OCI-LY1 (cell line): ENCODE data around the gene ZNF606.

ENCODE experiments used
- H2AFZ ChIP-seq: fragments of 200-600 bp; sonication (generic), shearing (Covaris generic); 2 replicates; pipeline ENCODE4 v1.6.0; 2014; ENCODE audit warnings: antibody characterized with exemption, mild to moderate bottlenecking, low read length
- H3F3A ChIP-seq: fragments of 200-600 bp; sonication (generic), shearing (Covaris generic); 2 replicates; pipeline ENCODE4 v1.6.0; 2014; ENCODE audit warnings: mild to moderate bottlenecking, antibody characterized with exemption, low read length, moderate library complexity; ENCODE audit not compliant: insufficient read depth
- H3K27ac ChIP-seq: fragments of 200-600 bp; sonication (generic); 2 replicates; pipeline ENCODE4 v1.5.1; 2014; ENCODE audit warnings: low read length, mixed run types, mild to moderate bottlenecking, low read depth; ENCODE audit not compliant: poor library complexity, severe bottlenecking
- H3K27me3 ChIP-seq: fragments of 200-600 bp; sonication (generic); 2 replicates; pipeline ENCODE4 v1.6.0; 2014; ENCODE audit warnings: antibody characterized with exemption, mild to moderate bottlenecking, low read length, moderate library complexity; ENCODE audit not compliant: insufficient read depth
- H3K36me3 ChIP-seq: fragments of 200-600 bp; sonication (generic); 2 replicates; pipeline ENCODE4 v1.6.1; 2014; ENCODE audit warnings: mild to moderate bottlenecking, antibody characterized with exemption, low read length, moderate library complexity, mixed read lengths; ENCODE audit not compliant: insufficient read depth
- H3K4me1 ChIP-seq: fragments of 200-600 bp; sonication (generic); 2 replicates; pipeline ENCODE4 v1.5.1; 2014; ENCODE audit warnings: mild to moderate bottlenecking, low read length, moderate library complexity; ENCODE audit not compliant: insufficient read depth, severe bottlenecking
- H3K4me2 ChIP-seq: fragments of 200-600 bp; sonication (generic), shearing (Covaris generic); 2 replicates; pipeline ENCODE4 v1.6.1; 2014; ENCODE audit warnings: low read length
- H3K4me3 ChIP-seq: fragments of 200-600 bp; sonication (generic); 2 replicates; pipeline ENCODE4 v1.5.1; 2014; ENCODE audit warnings: low read length, low read depth, mild to moderate bottlenecking, mixed read lengths; ENCODE audit not compliant: poor library complexity, severe bottlenecking
- H3K79me2 ChIP-seq: fragments of 200-600 bp; shearing (Covaris generic); 2 replicates; pipeline ENCODE4 v1.6.1; 2016; ENCODE audit warnings: mixed run types, low read length, mixed read lengths; ENCODE audit not compliant: insufficient read depth
- H3K9ac ChIP-seq: fragments of 200-600 bp; sonication (generic), shearing (Covaris generic); 2 replicates; pipeline ENCODE4 v1.6.1; 2014; ENCODE audit warnings: mild to moderate bottlenecking, low read length, mixed read lengths
- H3K9me2 ChIP-seq: fragments of 200-600 bp; sonication (generic), shearing (Covaris generic); 2 replicates; pipeline ENCODE4 v1.6.1; 2014; ENCODE audit warnings: low read depth, mild to moderate bottlenecking, low read length, mixed read lengths
- H3K9me3 ChIP-seq: fragments of 200-600 bp; shearing (Covaris generic); 2 replicates; pipeline ENCODE4 v1.6.1; 2014; ENCODE audit warnings: low read length, mixed read lengths
- H4K20me1 ChIP-seq: fragments of 200-600 bp; sonication (generic), shearing (Covaris generic); 2 replicates; pipeline ENCODE4 v1.6.0; 2016; ENCODE audit warnings: mild to moderate bottlenecking, low read length; ENCODE audit not compliant: insufficient read depth
- EZH2 ChIP-seq: fragments of 200-600 bp; sonication (generic), shearing (Covaris generic); IDR thresholded peaks from 2 replicates; pipeline ENCODE4 v1.8.0; 2017; ENCODE audit warnings: borderline replicate concordance, mixed run types, mild to moderate bottlenecking, antibody characterized with exemption, low read length, moderate library complexity, mixed read lengths
- TF ChIP-seq, protein P1 (sequence below): fragments of 200-600 bp; sonication (generic), shearing (Covaris generic); IDR thresholded peaks from 2 replicates; pipeline ENCODE4 v1.5.1; 2017; ENCODE audit warnings: mild to moderate bottlenecking, antibody characterized with exemption, low read length, moderate library complexity, mixed read lengths

Gene ZNF606

DNA sequence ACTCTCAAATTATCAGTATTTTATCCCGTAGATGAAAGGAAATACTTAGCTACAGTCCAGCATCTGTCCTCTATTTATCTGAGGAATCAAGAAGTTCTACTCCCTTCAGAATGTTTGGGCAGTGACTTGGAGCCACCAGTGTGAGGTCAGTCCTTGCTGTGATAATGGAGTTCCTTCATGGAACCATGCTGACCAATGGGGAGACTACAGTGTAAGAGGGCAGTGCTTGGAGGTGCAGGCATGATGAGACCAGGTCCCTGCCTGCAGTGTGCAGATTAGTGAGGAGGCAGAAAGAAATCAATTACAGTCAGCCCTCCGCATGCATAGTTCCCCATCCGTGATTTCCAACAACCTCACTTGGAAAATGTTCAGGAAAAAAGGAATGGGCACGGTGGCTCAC, 28.2 kb downstream of the ZNF606 start, which contains the start of gene C19orf18:
C19orf18 (minus strand) TSS at position 101 of the 400 bp plus-strand sequence. CDS start 102 bp downstream, outside the sequence.
- Histone ChIP-seq H4K20me1 (no peaks in the 10 kb centered on the region), H3F3A (no peaks in the 10 kb centered on the region), H3K27ac (no peak within 1 kb of the TSS), H3K36me3 (peaks cover 10% of the 10 kb centered on the region), H3K27me3 (no peaks in the 10 kb centered on the region), H3K4me1 (no peaks in the 10 kb centered on the region), H3K4me3 (no peak within 1 kb of the TSS), H3K9ac (no peak within 1 kb of the TSS), H3K9me2 (no peaks in the 10 kb centered on the region), H3K9me3 (peaks cover 58% of the 10 kb centered on the region), H3K79me2 (no peaks in the 10 kb centered on the region), H3K4me2 (no peak within 1 kb of the TSS), H2AFZ (no peak within 1 kb of the TSS)
- TF ChIP-seq, protein P1, sequence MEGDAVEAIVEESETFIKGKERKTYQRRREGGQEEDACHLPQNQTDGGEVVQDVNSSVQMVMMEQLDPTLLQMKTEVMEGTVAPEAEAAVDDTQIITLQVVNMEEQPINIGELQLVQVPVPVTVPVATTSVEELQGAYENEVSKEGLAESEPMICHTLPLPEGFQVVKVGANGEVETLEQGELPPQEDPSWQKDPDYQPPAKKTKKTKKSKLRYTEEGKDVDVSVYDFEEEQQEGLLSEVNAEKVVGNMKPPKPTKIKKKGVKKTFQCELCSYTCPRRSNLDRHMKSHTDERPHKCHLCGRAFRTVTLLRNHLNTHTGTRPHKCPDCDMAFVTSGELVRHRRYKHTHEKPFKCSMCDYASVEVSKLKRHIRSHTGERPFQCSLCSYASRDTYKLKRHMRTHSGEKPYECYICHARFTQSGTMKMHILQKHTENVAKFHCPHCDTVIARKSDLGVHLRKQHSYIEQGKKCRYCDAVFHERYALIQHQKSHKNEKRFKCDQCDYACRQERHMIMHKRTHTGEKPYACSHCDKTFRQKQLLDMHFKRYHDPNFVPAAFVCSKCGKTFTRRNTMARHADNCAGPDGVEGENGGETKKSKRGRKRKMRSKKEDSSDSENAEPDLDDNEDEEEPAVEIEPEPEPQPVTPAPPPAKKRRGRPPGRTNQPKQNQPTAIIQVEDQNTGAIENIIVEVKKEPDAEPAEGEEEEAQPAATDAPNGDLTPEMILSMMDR: no peak
- no peak for TF ChIP-seq EZH2

DNA sequence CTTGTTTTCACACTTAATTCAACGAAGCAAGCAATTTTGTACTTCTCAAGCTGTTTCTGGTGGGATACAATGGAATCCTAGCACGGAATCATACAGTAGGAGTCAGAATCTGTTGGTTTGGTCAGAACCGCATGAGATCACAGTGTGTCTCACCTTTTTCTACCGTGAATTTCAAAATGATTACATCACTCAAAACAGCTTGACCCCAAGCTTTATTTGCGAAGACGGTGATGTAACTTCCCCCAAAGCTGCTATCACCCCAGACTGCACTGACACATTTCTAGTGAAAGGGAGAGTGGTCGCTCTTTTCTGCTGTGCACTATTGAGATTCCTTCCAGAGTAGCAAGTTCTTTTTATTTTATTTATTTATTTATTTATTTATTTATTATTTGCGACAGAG, 37.9 kb downstream of the ZNF606 start:
- Histone ChIP-seq H4K20me1 (no peaks in the 10 kb centered on the region), H3K9me2 (no peaks in the 10 kb centered on the region), H3F3A (no peaks in the 10 kb centered on the region; the same call in 1 of the 2 replicates), H3K4me3 (no peak overlapping the region), H3K79me2 (no peaks in the 10 kb centered on the region), H2AFZ (no peak overlapping the region), H3K27me3 (no peaks in the 10 kb centered on the region), H3K9ac (no peak overlapping the region), H3K4me2 (no peak overlapping the region), H3K27ac (no peak overlapping the region), H3K4me1 (no peaks in the 10 kb centered on the region), H3K36me3 (no peaks in the 10 kb centered on the region), H3K9me3 (peaks cover 12% of the 10 kb centered on the region; the same call in 1 of the 2 replicates)
- TF ChIP-seq EZH2: no peak
- TF ChIP-seq, protein P1: no peak

DNA sequence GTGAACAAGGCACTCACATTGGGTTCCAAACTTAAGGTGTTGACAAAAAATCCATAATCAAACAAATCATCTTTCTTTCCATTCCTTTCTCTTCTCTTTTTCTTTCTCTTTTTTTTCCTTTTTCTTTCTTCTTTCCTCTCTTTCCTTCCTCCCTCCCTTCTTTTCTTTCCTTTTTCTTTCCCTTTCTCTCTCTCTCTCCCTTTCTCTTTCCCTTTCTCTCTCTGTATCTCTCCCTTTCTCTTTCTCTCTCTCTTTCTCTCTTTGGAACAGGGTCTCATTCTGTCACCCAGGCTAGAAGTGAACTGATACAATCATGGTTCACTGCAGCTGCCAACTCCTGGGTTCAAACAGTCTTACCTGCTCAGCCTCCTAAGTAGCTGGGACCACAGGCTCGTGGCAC, 40.8 kb downstream of the ZNF606 start:
- Histone ChIP-seq H3K9ac (no peak overlapping the region), H3K9me3 (peaks cover 14% of the 10 kb centered on the region; the same call in 1 of the 2 replicates), H3K9me2 (no peaks in the 10 kb centered on the region), H3F3A (no peaks in the 10 kb centered on the region; the same call in 1 of the 2 replicates), H3K4me1 (no peaks in the 10 kb centered on the region), H2AFZ (no peak overlapping the region), H4K20me1 (no peaks in the 10 kb centered on the region), H3K27me3 (no peaks in the 10 kb centered on the region), H3K36me3 (no peaks in the 10 kb centered on the region), H3K4me2 (no peak overlapping the region), H3K79me2 (no peaks in the 10 kb centered on the region), H3K4me3 (no peak overlapping the region), H3K27ac (no peak overlapping the region)
- TF ChIP-seq EZH2: no peak
- TF ChIP-seq, protein P1: no peak
